HepG2 (cell line): ENCODE data around the gene B3GALT5. TPM values are rescaled to one million over a fixed set of nuclear protein-coding genes. Genes with fewer than 3 reads are reported as not detected.

Experiments
- ATAC-seq: fragments of 200-7000 bp; cut with Tn5 transposase; 3 replicates; pipeline ENCODE4 v1.9.1; 2020; ENCODE audit warnings: mild to moderate bottlenecking, moderate library complexity
- BruUV-seq: library from RNA; stranded (reverse); fragments of 400-500 nt; replicated peaks from 2 replicates; lab custom pipeline; 2021; lab: Mats Ljungman, UMichigan
- CTCF ChIA-PET: fragments of 300-600 bp; formaldehyde crosslinking; extraction: SDS; loops from one replicate; lab custom pipeline; 2021; ENCODE audit warnings: low total read pairs, inconsistent platforms, low intra/inter-chr PET ratio; lab: Yijun Ruan, JAX
- POLR2A ChIA-PET: fragments of 350-600 bp; sonication (Branson Sonifier 250); formaldehyde crosslinking; loops from one replicate; lab custom pipeline; 2020; ENCODE audit warnings: antibody characterized with exemption, inconsistent platforms; lab: Yijun Ruan, JAX
- DNase-seq: peaks from one replicate; pipeline ENCODE4 v3.0.0-alpha.2; 2015; ENCODE audit warnings: low spot score
- FAIRE-seq: peaks from 3 replicates; lab custom pipeline; 2011; peaks lifted over from hg19 to GRCh38; lab: Jason Lieb, UNC
- H2AFZ ChIP-seq: one replicate; pipeline ENCODE4 v1.6.1; 2011; ENCODE audit warnings: low read length, inconsistent platforms
- H3K27ac ChIP-seq: fragments of 300-600 bp; 3 replicates; pipeline ENCODE4 v1.8.0; 2011; ENCODE audit warnings: mixed run types, mild to moderate bottlenecking, mixed read lengths, low read length, inconsistent platforms; ENCODE audit not compliant: insufficient read depth; ENCODE audit errors: extremely low read length
- H3K27me3 ChIP-seq, 2 experiments: fragments of 200-600 bp in 1 of 2; 2 replicates in 1 of 2; 3 replicates in 1 of 2; pipeline versions ENCODE4 v1.6.0 to v1.8.0; 2011; ENCODE audit warnings: low read length in 2 of 2, mild to moderate bottlenecking in 2 of 2, moderate library complexity in 2 of 2, inconsistent platforms in 1 of 2; ENCODE audit not compliant: insufficient read depth in 2 of 2, control insufficient read depth in 1 of 2
- H3K36me3 ChIP-seq, 2 experiments: fragments of 200-600 bp in 1 of 2; replicated peaks in 1 of 2; 2 replicates in 1 of 2; 3 replicates in 1 of 2; pipeline versions ENCODE4 v1.5.1 to v1.8.0; 2011; ENCODE audit warnings: low read length in 2 of 2, inconsistent platforms in 1 of 2; ENCODE audit not compliant: insufficient read depth in 2 of 2, control insufficient read depth in 1 of 2
- H3K4me1 ChIP-seq: 2 replicates; pipeline ENCODE4 v1.5.1; 2012; ENCODE audit warnings: low read length, inconsistent platforms; ENCODE audit not compliant: insufficient read depth
- H3K4me2 ChIP-seq: 2 replicates; pipeline ENCODE4 v1.6.0; 2011; ENCODE audit warnings: low read depth, low read length, inconsistent platforms
- H3K4me3 ChIP-seq, 3 experiments: fragments of 200-600 bp in 1 of 3; sonication (generic), shearing (Covaris generic) in 1 of 3; replicated peaks in 1 of 3; 2 replicates each; pipeline ENCODE4 v1.5.1; 2011 to 2016; ENCODE audit warnings: low read length in 3 of 3, inconsistent platforms in 2 of 3, low read depth in 2 of 3, mild to moderate bottlenecking in 2 of 3, control low read depth in 1 of 3, mixed read lengths in 1 of 3; ENCODE audit not compliant: insufficient read depth in 1 of 3
- H3K79me2 ChIP-seq: one replicate; pipeline ENCODE4 v1.6.1; 2011; ENCODE audit warnings: low read length, inconsistent platforms; ENCODE audit not compliant: insufficient read depth
- H3K9ac ChIP-seq: 2 replicates; pipeline ENCODE4 v1.6.0; 2011; ENCODE audit warnings: mild to moderate bottlenecking, low read depth, low read length, inconsistent platforms; ENCODE audit not compliant: insufficient read depth
- H3K9me3 ChIP-seq: 2 replicates; pipeline ENCODE4 v1.5.1; 2012; ENCODE audit warnings: mild to moderate bottlenecking, low read length
- H4K20me1 ChIP-seq: 2 replicates; pipeline ENCODE4 v1.6.0; 2011; ENCODE audit warnings: inconsistent platforms, mild to moderate bottlenecking, low read length, moderate library complexity; ENCODE audit not compliant: insufficient read depth
- ADNP ChIP-seq: sonication (generic); formaldehyde crosslinking; IDR thresholded peaks from 2 replicates; pipeline ENCODE4 v1.4.0; 2020; ENCODE audit warnings: missing genetic modification reagents
- ARNT ChIP-seq: fragments of 450-650 bp; IDR thresholded peaks from 2 replicates; pipeline ENCODE4 v1.6.1; 2017
- ETS1 ChIP-seq: sonication (generic); formaldehyde crosslinking; IDR thresholded peaks from 2 replicates; pipeline ENCODE4 v1.4.0; 2020; ENCODE audit warnings: missing genetic modification reagents
- IKZF1 ChIP-seq: fragments of 450-650 bp; IDR thresholded peaks from 2 replicates; pipeline ENCODE4 v1.7.1; 2016
- ISX ChIP-seq: sonication (generic); formaldehyde crosslinking; conservative IDR thresholded peaks from 2 replicates; pipeline ENCODE4 v1.5.0; 2020; ENCODE audit warnings: missing genetic modification reagents
- KLF9 ChIP-seq: IDR thresholded peaks from 2 replicates; pipeline ENCODE4 v1.6.1; 2016; ENCODE audit warnings: low read depth
- MAFG ChIP-seq: sonication (generic); formaldehyde crosslinking; IDR thresholded peaks from 2 replicates; pipeline ENCODE4 v1.5.1; 2020; ENCODE audit warnings: mild to moderate bottlenecking, missing genetic modification reagents
- NFATC3 ChIP-seq: sonication (generic); formaldehyde crosslinking; IDR thresholded peaks from 2 replicates; pipeline ENCODE4 v1.5.1; 2020; ENCODE audit warnings: mild to moderate bottlenecking, missing genetic modification reagents
- POLR2AphosphoS2 ChIP-seq: IDR thresholded peaks from 2 replicates; pipeline ENCODE4 v1.6.1; 2011; ENCODE audit warnings: low read depth, low read length, improper control_type of control experiment
- SUZ12 ChIP-seq: fragments of 150-350 bp; IDR thresholded peaks from 2 replicates; pipeline ENCODE4 v1.6.1; 2014; ENCODE audit warnings: low read depth, low read length
- SYNCRIP ChIP-seq: fragments of 200-400 bp; formaldehyde crosslinking; IDR thresholded peaks from 2 replicates; pipeline ENCODE4 v1.6.1; 2018; ENCODE audit warnings: mild to moderate bottlenecking, low read depth, low read length; ENCODE audit not compliant: insufficient read depth
- TARDBP ChIP-seq: sonication (generic); formaldehyde crosslinking; IDR thresholded peaks from 2 replicates; pipeline ENCODE4 v1.8.0; 2022; ENCODE audit warnings: mild to moderate bottlenecking, missing genetic modification reagents
- ZNF317 ChIP-seq: sonication (generic); formaldehyde crosslinking; IDR thresholded peaks from 2 replicates; pipeline ENCODE4 v1.5.0; 2020; ENCODE audit warnings: mild to moderate bottlenecking, missing genetic modification reagents
- ZNF335 ChIP-seq: sonication (generic); formaldehyde crosslinking; IDR thresholded peaks from 2 replicates; pipeline ENCODE4 v1.4.0; 2020; ENCODE audit warnings: missing genetic modification reagents
- ZNF598 ChIP-seq: sonication (generic); formaldehyde crosslinking; IDR thresholded peaks from 2 replicates; pipeline ENCODE4 v1.5.1; 2020; ENCODE audit warnings: mild to moderate bottlenecking, missing genetic modification reagents, borderline replicate concordance
- ZNF772 ChIP-seq: sonication (generic); formaldehyde crosslinking; IDR thresholded peaks from 2 replicates; pipeline ENCODE4 v1.5.0; 2020; ENCODE audit warnings: mild to moderate bottlenecking, missing genetic modification reagents
- ZNF816 ChIP-seq: sonication (generic); formaldehyde crosslinking; IDR thresholded peaks from 2 replicates; pipeline ENCODE4 v1.8.0; 2022; ENCODE audit warnings: missing genetic modification reagents, mild to moderate bottlenecking, borderline replicate concordance
- WGBS: methylation state at CpG from one replicate; pipeline ENCODE4 v1.1.6; 2017; ENCODE audit warnings: low lambda C conversion rate; 5-methylcytosine and 5-hydroxymethylcytosine counted together
- in situ Hi-C: cut with HindIII; loops from 2 replicates; pipeline ENCODE4 v1.10.0; 2017; ENCODE audit warnings: low pct_unique_long_range_greater_than_20kb; ENCODE audit not compliant: extremely low pct_ligation_motif_present
- intact Hi-C: fragments of 100-400 bp; cut with micrococcal nuclease; formaldehyde crosslinking; loops from one replicate; pipeline ENCODE4 v1.10.0; 2022; ENCODE audit not compliant: unreplicated experiment
- polyA plus RNA-seq, 8 experiments: library from polyadenylated mRNA; depleted of rRNA in 3 of 8; stranded (reverse) in 7 of 8; unstranded in 1 of 8; fragments of >200 nt; fragmentation: Illumina TruSeq in 4 of 8; extraction: Trizol in 4 of 8; gene quantifications; 2 replicates each; pipeline versions ENCODE4 v1.2.1 to v1.2.3, GENCODE V29; 2011 to 2016; ENCODE audit warnings: low read depth in 4 of 8, missing spikeins in 1 of 8, mixed read lengths in 1 of 8; ENCODE audit not compliant: insufficient read depth in 1 of 8
- total RNA-seq, 5 experiments: library from RNA; depleted of rRNA; stranded (reverse); fragments of >200 nt; fragmentation: Illumina TruSeq; extraction: Trizol; gene quantifications; 2 replicates each; pipeline ENCODE4 v1.2.3, GENCODE V29; 2016; ENCODE audit warnings: low read depth in 1 of 5
- TF ChIP-seq, protein P1 (sequence below): sonication (generic); formaldehyde crosslinking; IDR thresholded peaks from 2 replicates; pipeline ENCODE4 v1.4.0; 2020; ENCODE audit warnings: missing genetic modification reagents

The B3GALT5 gene
- total and polyA plus RNA-seq, 2 of the 13 experiments (the other 11 are each of a cell fraction or from before 2014, with no cell fraction given) = 0.02 to 0.03 TPM

DNA sequence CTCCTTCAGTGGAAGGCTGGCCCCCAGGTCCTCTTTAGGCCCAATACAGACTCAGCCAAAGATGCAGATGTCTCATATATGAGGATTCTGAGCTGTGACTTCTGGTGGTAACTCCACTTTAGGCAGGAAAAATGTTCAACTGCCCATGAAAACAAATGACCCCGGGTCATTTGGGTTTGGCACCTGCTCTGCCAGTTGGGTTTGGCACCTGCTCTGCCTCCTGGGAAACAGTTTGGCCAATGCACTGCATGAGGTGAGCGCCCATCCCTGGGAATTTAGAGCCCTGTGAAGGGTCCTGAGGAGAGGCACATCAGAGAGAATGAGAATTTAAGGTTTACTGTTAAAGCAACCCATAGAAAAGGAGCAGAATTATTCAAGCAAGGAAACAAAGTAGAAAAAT lies 45.3 kb downstream of the B3GALT5 start:
- POLR2A ChIA-PET = no interaction called here
- H4K20me1 ChIP-seq = no peaks in the 10 kb centered on the region
- no peak overlapping the region for H3K4me2 ChIP-seq
- in situ Hi-C loops (no loop called here), intact Hi-C loops (no loop called here)
- H3K27me3 ChIP-seq = peaks cover 2 to 5% of the 10 kb centered on the region in 2 experiments; a peak in 2 of 5 replicates
- no TSS peak for BruUV-seq
- no peak for ATAC-seq
- CTCF ChIA-PET = no interaction called here
- no peaks in the 10 kb centered on the region for H3K36me3 ChIP-seq
- H3K9me3 ChIP-seq = no peaks in the 10 kb centered on the region
- H2AFZ ChIP-seq = no peak overlapping the region
- H3K27ac ChIP-seq = no peak overlapping the region
- no peak for FAIRE-seq
- H3K4me1 ChIP-seq = no peaks in the 10 kb centered on the region
- DNase-seq = no peak
- WGBS = 0% methylated on average over 2 of the region's 2 CpGs
- no peak overlapping the region for H3K4me3 ChIP-seq
- H3K79me2 ChIP-seq = no peaks in the 10 kb centered on the region
- no peak for TF ChIP-seq SUZ12
- TF ChIP-seq ZNF317 (CRISPR knock-in tag) = no peak
- TF ChIP-seq ETS1 (CRISPR knock-in tag) = no peak
- no peak for TF ChIP-seq ARNT
- TF ChIP-seq ZNF598 (CRISPR knock-in tag) = no peak
- no peak for TF ChIP-seq TARDBP (CRISPR knock-in tag)
- no peak for TF ChIP-seq KLF9 (CRISPR knock-in tag)
- TF ChIP-seq, protein P1, sequence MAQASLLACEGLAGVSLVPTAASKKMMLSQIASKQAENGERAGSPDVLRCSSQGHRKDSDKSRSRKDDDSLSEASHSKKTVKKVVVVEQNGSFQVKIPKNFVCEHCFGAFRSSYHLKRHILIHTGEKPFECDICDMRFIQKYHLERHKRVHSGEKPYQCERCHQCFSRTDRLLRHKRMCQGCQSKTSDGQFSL (CRISPR knock-in tag) = no peak
- TF ChIP-seq NFATC3 = no peak
- no peak for TF ChIP-seq IKZF1
- no peak for TF ChIP-seq MAFG (CRISPR knock-in tag)
- no peak for TF ChIP-seq POLR2AphosphoS2
- no peak for TF ChIP-seq ADNP (CRISPR knock-in tag)
- no peak for TF ChIP-seq ZNF772
- TF ChIP-seq SYNCRIP = no peak
- TF ChIP-seq ZNF816 (CRISPR knock-in tag) = no peak
- TF ChIP-seq ZNF335 = no peak
- TF ChIP-seq ISX (CRISPR knock-in tag) = no peak
- no peak overlapping the region for H3K9ac ChIP-seq
